Head of caudate nucleus (tissue), 42 donors: Measurements from ENCODE around the gene SNTG2.

Experiments
- DNase-seq, 42 donors: peaks; one replicate each; pipeline versions ENCODE4 v3.0.0 to v3.0.0-alpha.2; 2020 to 2021; ENCODE audit warnings: mixed read lengths in 7 of 42
- intact Hi-C: fragments of 100-400 bp; cut with DNase I; formaldehyde crosslinking; loops from one replicate; pipeline ENCODE4 v1.15.0; 2022

Gene SNTG2

GRCh38 chr2:1152375-1152774 is 201.7 kb downstream of the SNTG2 start:
- no peak for DNase-seq
- intact Hi-C loops, result no loop called here

- DNase-seq, result no peak
- intact Hi-C loops, result no loop called here
These were observed 203.3 kb downstream of the SNTG2 start for GRCh38 chr2:1153920-1154319.

GRCh38 chr2:1154710-1155594 is 204.3 kb downstream of the SNTG2 start:
- no peak for DNase-seq
- intact Hi-C loops, result no loop called here

- intact Hi-C loops, result no loop called here
- no peak for DNase-seq
These were observed 205.4 kb downstream of the SNTG2 start for GRCh38 chr2:1156059-1156458.

GRCh38 chr2:1156531-1156930 is 205.9 kb downstream of the SNTG2 start:
- no peak for DNase-seq
- intact Hi-C loops, result no loop called here

- intact Hi-C loops, result no loop called here
- no peak for DNase-seq
These were observed 206.5 kb downstream of the SNTG2 start for GRCh38 chr2:1157107-1157506.

- intact Hi-C loops, result no loop called here
- DNase-seq, result no peak
These were observed 208.4 kb downstream of the SNTG2 start for GRCh38 chr2:1159013-1159412.

- DNase-seq, result no peak
- intact Hi-C loops, result no loop called here
These were observed 211.6 kb downstream of the SNTG2 start for GRCh38 chr2:1162246-1162645.

- intact Hi-C loops, result no loop called here
- no peak for DNase-seq
These were observed 212.3 kb downstream of the SNTG2 start for GRCh38 chr2:1162768-1163584.

GRCh38 chr2:1166976-1167375 is 216.3 kb downstream of the SNTG2 start:
- no peak for DNase-seq
- intact Hi-C loops, result no loop called here

GRCh38 chr2:1168846-1169245 is 218.2 kb downstream of the SNTG2 start:
- no peak for DNase-seq
- intact Hi-C loops, result no loop called here

- DNase-seq, result no peak
- intact Hi-C loops, result no loop called here
These were observed 218.8 kb downstream of the SNTG2 start for GRCh38 chr2:1169291-1169949.

- DNase-seq, result no peak
- intact Hi-C loops, result no loop called here
These were observed 219.6 kb downstream of the SNTG2 start for GRCh38 chr2:1170241-1170640.

- intact Hi-C loops, result no loop called here
- DNase-seq, result no peak
These were observed 220.1 kb downstream of the SNTG2 start for GRCh38 chr2:1170711-1171110.

- DNase-seq, result no peak
These were observed 222.9 kb downstream of the SNTG2 start for GRCh38 chr2:1173528-1173927.

GRCh38 chr2:1181893-1182292 is 231.2 kb downstream of the SNTG2 start:
- intact Hi-C loops, result no loop called here
- DNase-seq, result no peak

More at GRCh38 chr2:1173528-1173927, 222.9 kb downstream of the SNTG2 start:
- intact Hi-C loops, result no loop called here

- DNase-seq, result no peak
- intact Hi-C loops, result no loop called here
These were observed 232.7 kb downstream of the SNTG2 start for GRCh38 chr2:1183300-1183699.

- intact Hi-C loops, result no loop called here
- DNase-seq, result no peak
These were observed 235.8 kb downstream of the SNTG2 start for GRCh38 chr2:1186421-1186820.

GRCh38 chr2:1187189-1187588 is 236.5 kb downstream of the SNTG2 start:
- intact Hi-C loops, result no loop called here
- DNase-seq, result no peak

GRCh38 chr2:1192121-1192520 is 241.5 kb downstream of the SNTG2 start:
- no peak for DNase-seq
- intact Hi-C loops, result no loop called here
